SK-N-SH (cell line): Measurements from ENCODE around the gene CRCP. TPM values are rescaled to one million over a fixed set of nuclear protein-coding genes. Genes with fewer than 3 reads are reported as not detected.
"Not testable (repeated sequence)": the region's sequence is repeated elsewhere in the genome, so short reads cannot be mapped to it uniquely, and the experiment has no call there.

Experiments used
- CTCF ChIA-PET: fragments of 300-600, 350-600 bp; formaldehyde crosslinking; extraction: SDS; loops from one replicate; lab custom pipeline; 2021; lab: Yijun Ruan, JAX
- POLR2A ChIA-PET: fragments of 350-600 bp; sonication (Branson Sonifier 250); formaldehyde crosslinking; extraction: SDS; loops from one replicate; lab custom pipeline; 2020; ENCODE audit warnings: antibody characterized with exemption, inconsistent platforms; lab: Yijun Ruan, JAX
- DNase-seq: peaks from one replicate; pipeline ENCODE4 v3.0.0; 2012
- H2AFZ ChIP-seq: fragments of 200-600 bp; sonication (generic); 2 replicates; pipeline ENCODE4 v1.8.1; 2016; ENCODE audit warnings: antibody characterized with exemption, mild to moderate bottlenecking, low read depth
- H3F3A ChIP-seq: fragments of 200-600 bp; sonication (generic); replicated peaks from 2 replicates; pipeline ENCODE3; 2016; ENCODE audit warnings: antibody characterized with exemption, mild to moderate bottlenecking; ENCODE audit not compliant: insufficient read depth
- H3K27ac ChIP-seq, 2 experiments: fragments of 200-500 bp in 1 of 2; fragments of 200-600 bp in 1 of 2; sonication (Bioruptor generic) in 1 of 2; sonication (generic), shearing (Covaris generic) in 1 of 2; 2 replicates each; pipeline versions ENCODE4 v1.5.1 to v1.6.1; 2014 to 2016; ENCODE audit warnings: low read depth in 2 of 2, inconsistent platforms in 1 of 2, low read length in 1 of 2, mild to moderate bottlenecking in 1 of 2, mixed read lengths in 1 of 2
- H3K27me3 ChIP-seq: fragments of 200-600 bp; sonication (generic), shearing (Covaris generic); 2 replicates; pipeline ENCODE4 v1.6.1; 2016; ENCODE audit warnings: mixed run types; ENCODE audit not compliant: insufficient read depth
- H3K36me3 ChIP-seq, 2 experiments: fragments of 200-500 bp in 1 of 2; fragments of 200-600 bp in 1 of 2; sonication (Bioruptor generic) in 1 of 2; sonication (generic) in 1 of 2; replicated peaks in 1 of 2; 2 replicates each; pipeline versions ENCODE3 to v1.5.1; 2014 to 2016; ENCODE audit warnings: low read length in 1 of 2, mild to moderate bottlenecking in 1 of 2; ENCODE audit not compliant: insufficient read depth in 2 of 2, control insufficient read depth in 1 of 2
- H3K4me1 ChIP-seq, 2 experiments: fragments of 200-500 bp in 1 of 2; fragments of 200-600 bp in 1 of 2; sonication (Bioruptor generic) in 1 of 2; sonication (generic), shearing (Covaris generic) in 1 of 2; 2 replicates each; pipeline versions ENCODE4 v1.5.1 to v1.6.1; 2014 to 2016; ENCODE audit warnings: low read depth in 1 of 2, low read length in 1 of 2, mixed run types in 1 of 2; ENCODE audit not compliant: insufficient read depth in 2 of 2, control insufficient read depth in 1 of 2
- H3K4me2 ChIP-seq: fragments of 200-600 bp; sonication (generic), shearing (Covaris generic); 2 replicates; pipeline ENCODE4 v1.6.1; 2017; ENCODE audit warnings: mixed run types
- H3K4me3 ChIP-seq, 2 experiments: fragments of 200-500 bp in 1 of 2; fragments of 200-600 bp in 1 of 2; sonication (Bioruptor generic) in 1 of 2; sonication (generic), shearing (Covaris generic) in 1 of 2; 2 replicates each; pipeline versions ENCODE4 v1.5.1 to v1.8.1; 2014 to 2016; ENCODE audit warnings: low read depth in 2 of 2, inconsistent platforms in 1 of 2, low read length in 1 of 2, mild to moderate bottlenecking in 1 of 2, mixed read lengths in 1 of 2, moderate library complexity in 1 of 2
- H3K79me2 ChIP-seq: fragments of 200-600 bp; sonication (generic); 2 replicates; pipeline ENCODE4 v1.8.1; 2017; ENCODE audit warnings: mild to moderate bottlenecking; ENCODE audit not compliant: insufficient read depth
- H3K9ac ChIP-seq: fragments of 200-600 bp; sonication (generic); 2 replicates; pipeline ENCODE4 v1.6.1; 2017; ENCODE audit warnings: mixed run types
- H3K9me2 ChIP-seq: fragments of 200-600 bp; sonication (generic); 2 replicates; pipeline ENCODE4 v1.6.1; 2017; ENCODE audit warnings: mixed run types
- H3K9me3 ChIP-seq: fragments of 200-600 bp; sonication (generic); 2 replicates; pipeline ENCODE4 v1.6.1; 2017; ENCODE audit warnings: mixed run types, mild to moderate bottlenecking, moderate library complexity
- H4K20me1 ChIP-seq: fragments of 200-600 bp; sonication (generic); 2 replicates; pipeline ENCODE4 v1.6.1; 2017; ENCODE audit warnings: mild to moderate bottlenecking, mixed run types; ENCODE audit not compliant: insufficient read depth
- ELF1 ChIP-seq: IDR thresholded peaks from 2 replicates; pipeline ENCODE4 v1.4.0; 2012
- EZH2phosphoT487 ChIP-seq: fragments of 200-600 bp; sonication (generic); IDR thresholded peaks from 2 replicates; pipeline ENCODE4 v1.6.1; 2017; ENCODE audit warnings: low read depth, mixed run types, mild to moderate bottlenecking, antibody characterized with exemption, moderate library complexity, borderline replicate concordance
- FOXJ3 ChIP-seq: sonication (generic); formaldehyde crosslinking; IDR thresholded peaks from 2 replicates; pipeline ENCODE4 v1.5.1; 2020; ENCODE audit warnings: mild to moderate bottlenecking, missing genetic modification reagents
- FOXM1 ChIP-seq: IDR thresholded peaks from 2 replicates; pipeline ENCODE4 v1.4.0; 2012; ENCODE audit warnings: low read depth, mild to moderate bottlenecking
- GATA2 ChIP-seq: sonication (generic); formaldehyde crosslinking; IDR thresholded peaks from 2 replicates; pipeline ENCODE4 v1.5.0; 2020; ENCODE audit warnings: mild to moderate bottlenecking, missing genetic modification reagents
- IRF3 ChIP-seq: fragments of 150-350 bp; IDR thresholded peaks from 2 replicates; pipeline ENCODE4 v1.6.1; 2016; ENCODE audit warnings: mild to moderate bottlenecking, low read depth, low read length
- MXI1 ChIP-seq: IDR thresholded peaks from 2 replicates; pipeline ENCODE4 v1.6.1; 2012; ENCODE audit warnings: mild to moderate bottlenecking, low read depth, low read length, improper control_type of control experiment
- NFIC ChIP-seq: IDR thresholded peaks from 2 replicates; pipeline ENCODE4 v1.4.0; 2012; ENCODE audit warnings: borderline replicate concordance
- NRF1 ChIP-seq: IDR thresholded peaks from 2 replicates; pipeline ENCODE4 v1.6.1; 2012; ENCODE audit warnings: low read depth, mild to moderate bottlenecking, low read length
- RFX5 ChIP-seq: IDR thresholded peaks from 2 replicates; pipeline ENCODE4 v1.6.1; 2012; ENCODE audit warnings: mild to moderate bottlenecking, improper control_type of control experiment, low read length
- RXRA ChIP-seq: IDR thresholded peaks from 2 replicates; pipeline ENCODE4 v1.4.0; 2012; ENCODE audit warnings: low read depth, mild to moderate bottlenecking, borderline replicate concordance
- SIN3A ChIP-seq: IDR thresholded peaks from 2 replicates; pipeline ENCODE4 v1.6.1; 2012; ENCODE audit warnings: low read depth, mild to moderate bottlenecking, low read length, moderate library complexity, borderline replicate concordance
- SMC3 ChIP-seq: IDR thresholded peaks from 2 replicates; pipeline ENCODE4 v1.6.1; 2012; ENCODE audit warnings: low read depth, low read length, improper control_type of control experiment
- TAF1 ChIP-seq: IDR thresholded peaks from 2 replicates; pipeline ENCODE4 v1.6.1; 2012; ENCODE audit warnings: low read depth, mild to moderate bottlenecking, low read length, moderate library complexity, borderline replicate concordance
- TCF12 ChIP-seq: IDR thresholded peaks from 2 replicates; pipeline ENCODE4 v1.4.0; 2012
- TEAD4 ChIP-seq: IDR thresholded peaks from 2 replicates; pipeline ENCODE4 v1.4.0; 2012; ENCODE audit warnings: mild to moderate bottlenecking, borderline replicate concordance; ENCODE audit not compliant: insufficient read depth
- USF2 ChIP-seq: fragments of 150-350 bp; IDR thresholded peaks from 2 replicates; pipeline ENCODE4 v1.6.1; 2017; ENCODE audit warnings: antibody characterized with exemption, low read length, low read depth, borderline replicate concordance
- WGBS: methylation state at CpG from one replicate; pipeline ENCODE4 v1.1.6; 2017; ENCODE audit warnings: low lambda C conversion rate; 5-methylcytosine and 5-hydroxymethylcytosine counted together
- polyA plus RNA-seq, 3 experiments: library from polyadenylated mRNA; depleted of rRNA; stranded (reverse); fragments of >200 nt; gene quantifications; 2 replicates each; pipeline ENCODE4 v1.2.3, GENCODE V29; 2012
- TF ChIP-seq, protein P1 (sequence below): fragments of 200-600 bp; sonication (generic); IDR thresholded peaks from 2 replicates; pipeline ENCODE4 v1.6.1; 2017; ENCODE audit warnings: antibody characterized with exemption, mild to moderate bottlenecking, moderate library complexity

Gene CRCP
- polyA plus RNA-seq, 1 of the 3 experiments (the other 2 are of a cell fraction): 34.0 TPM

DNA sequence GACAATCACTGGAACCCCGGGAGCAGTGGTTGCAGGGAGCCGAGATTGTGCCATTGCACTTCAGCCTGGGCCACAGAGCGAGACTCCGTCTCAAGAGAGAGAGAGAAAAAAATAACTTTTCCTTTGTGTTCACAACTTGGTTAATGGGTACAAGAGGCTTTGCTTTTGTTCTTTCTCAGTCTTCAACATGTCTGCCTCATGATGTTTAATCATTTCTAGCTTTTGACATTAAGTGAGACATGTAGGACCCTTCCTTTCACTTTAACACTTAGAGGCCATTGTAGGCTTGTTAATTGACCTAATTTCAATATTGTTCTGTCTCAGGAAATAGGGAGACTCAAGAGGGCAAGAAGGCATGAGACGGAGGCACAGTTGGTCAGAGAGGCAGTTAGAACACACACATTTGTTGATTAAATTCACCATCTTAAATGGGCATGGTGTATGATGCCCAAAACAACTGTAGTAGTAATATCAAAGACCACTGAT lies 9.3 kb upstream of the CRCP start:
- Histone ChIP-seq H3K9me2 (no peaks in the 10 kb centered on the region), H3F3A (peaks cover 7% of the 10 kb centered on the region), H3K4me1 (0 out of 4 replicates have a peak, but pooled peaks cover 0 to 3% of the 10 kb centered on the region in 2 experiments), H3K9ac (no peak overlapping the region), H3K9me3 (no peaks in the 10 kb centered on the region), H2AFZ (no peak overlapping the region), H3K79me2 (no peaks in the 10 kb centered on the region), H3K4me2 (no peak overlapping the region), H3K27ac (no peak overlapping the region), H3K27me3 (no peaks in the 10 kb centered on the region), H4K20me1 (no peaks in the 10 kb centered on the region), H3K4me3 (no peak overlapping the region), H3K36me3 (no peaks in the 10 kb centered on the region)
- TF ChIP-seq EZH2phosphoT487 (no peak), SMC3 (no peak)
- ChIA-PET POLR2A (interaction anchor here (2.4 kb wide), 1 partner anchor 10 kb away, joined by 6 read pairs; the partner anchor contains the start of gene CRCP), CTCF (interaction anchor here (0.9 to 1.5 kb wide), 2 partner anchors 9 to 100 kb away, joined by 3 to 4 read pairs; partner anchors contain the start of genes CRCP and TPST1)
- DNase-seq: no peak
- 98% methylated on average over 5 of the region's 5 CpGs for WGBS

DNA sequence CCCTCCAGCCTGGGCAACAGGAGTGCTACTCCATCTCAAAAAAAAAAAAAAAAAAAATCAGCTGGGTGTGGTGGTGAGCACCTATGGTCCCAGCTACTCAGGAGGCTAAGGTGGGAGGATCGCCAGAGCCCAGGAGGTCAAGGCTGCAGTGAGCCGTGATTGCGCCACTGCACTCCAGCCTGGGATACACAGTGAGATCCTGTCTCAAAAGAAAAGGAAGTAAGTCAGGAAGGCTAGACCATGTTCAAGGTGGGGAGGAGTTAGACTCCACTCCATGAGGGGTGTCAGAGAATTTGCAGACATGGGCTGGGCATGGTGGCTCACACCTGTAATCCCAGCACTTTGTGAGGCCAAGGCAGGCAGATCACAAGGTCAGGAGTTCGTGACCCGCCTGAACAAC lies 6.2 kb upstream of the CRCP start:
- not testable (repeated sequence) for H3K36me3 ChIP-seq, H3K27ac ChIP-seq, DNase-seq, H3K9me3 ChIP-seq, H2AFZ ChIP-seq, H3K79me2 ChIP-seq, H3K4me1 ChIP-seq, H3K9me2 ChIP-seq, H3K9ac ChIP-seq, H3K4me3 ChIP-seq, H3K27me3 ChIP-seq, H4K20me1 ChIP-seq, H3K4me2 ChIP-seq
- H3F3A ChIP-seq: peaks cover 16% of the 10 kb centered on the region
- ChIA-PET CTCF (interaction anchor here (0.9 to 1.3 kb wide), 2 partner anchors 14 to 77 kb away, joined by 3 read pairs; no protein-coding TSS in a partner anchor), POLR2A (interaction anchor here (0.9 kb wide), 1 partner anchor 30 kb away, joined by 4 read pairs; no protein-coding TSS in a partner anchor)
- WGBS: 94% methylated on average over 5 of the region's 5 CpGs

DNA sequence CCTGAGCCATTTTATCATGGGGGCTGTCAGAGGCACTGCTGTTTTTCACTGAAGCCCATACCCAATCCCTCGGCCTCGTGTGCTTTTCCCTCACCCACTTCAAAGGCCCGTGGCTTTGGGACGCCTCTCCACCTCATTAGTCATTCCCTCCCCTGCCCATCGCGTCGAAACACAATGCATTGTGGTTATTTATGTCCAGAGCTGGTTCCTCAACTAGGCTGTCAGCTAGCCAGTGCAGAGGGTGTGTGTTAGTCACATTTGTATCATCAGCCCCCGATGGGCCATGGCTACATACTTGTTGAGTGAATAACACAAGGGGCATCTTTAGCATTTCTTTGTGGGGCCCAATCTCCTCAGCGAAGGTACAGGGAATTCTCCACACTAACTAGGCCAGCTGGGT lies 3.8 kb upstream of the CRCP start:
- Histone ChIP-seq H3K9me2 (no peaks in the 10 kb centered on the region), H3K4me2 (0 out of 2 replicates have a peak overlapping the region, but pooled peaks have one; percentile 18), H3K36me3 (no peaks in the 10 kb centered on the region), H3K9ac (peak overlapping the region; percentile 26; the same call in 1 of the 2 replicates), H3K4me1 (peaks cover 3 to 13% of the 10 kb centered on the region in 2 experiments; a peak in 2 of 4 replicates), H4K20me1 (no peaks in the 10 kb centered on the region), H3F3A (peaks cover 21% of the 10 kb centered on the region), H3K27me3 (no peaks in the 10 kb centered on the region), H3K79me2 (peaks cover 30% of the 10 kb centered on the region), H3K9me3 (no peaks in the 10 kb centered on the region), H3K4me3 (no peak overlapping the region), H2AFZ (peak overlapping the region; percentile 32; the same call in 1 of the 2 replicates), H3K27ac (peak overlapping the region in 1 of 2 experiments; percentile 70; a peak in 2 of 4 replicates)
- WGBS: 7% methylated on average over 9 of the region's 9 CpGs
- no peak for DNase-seq
- CTCF ChIA-PET: interaction anchor here (1.2 to 1.7 kb wide), 3 partner anchors 8 to 33 kb away, joined by 3 read pairs; no protein-coding TSS in a partner anchor
- POLR2A ChIA-PET: no interaction called here
- no peak for TF ChIP-seq USF2
- TF ChIP-seq, protein P1, sequence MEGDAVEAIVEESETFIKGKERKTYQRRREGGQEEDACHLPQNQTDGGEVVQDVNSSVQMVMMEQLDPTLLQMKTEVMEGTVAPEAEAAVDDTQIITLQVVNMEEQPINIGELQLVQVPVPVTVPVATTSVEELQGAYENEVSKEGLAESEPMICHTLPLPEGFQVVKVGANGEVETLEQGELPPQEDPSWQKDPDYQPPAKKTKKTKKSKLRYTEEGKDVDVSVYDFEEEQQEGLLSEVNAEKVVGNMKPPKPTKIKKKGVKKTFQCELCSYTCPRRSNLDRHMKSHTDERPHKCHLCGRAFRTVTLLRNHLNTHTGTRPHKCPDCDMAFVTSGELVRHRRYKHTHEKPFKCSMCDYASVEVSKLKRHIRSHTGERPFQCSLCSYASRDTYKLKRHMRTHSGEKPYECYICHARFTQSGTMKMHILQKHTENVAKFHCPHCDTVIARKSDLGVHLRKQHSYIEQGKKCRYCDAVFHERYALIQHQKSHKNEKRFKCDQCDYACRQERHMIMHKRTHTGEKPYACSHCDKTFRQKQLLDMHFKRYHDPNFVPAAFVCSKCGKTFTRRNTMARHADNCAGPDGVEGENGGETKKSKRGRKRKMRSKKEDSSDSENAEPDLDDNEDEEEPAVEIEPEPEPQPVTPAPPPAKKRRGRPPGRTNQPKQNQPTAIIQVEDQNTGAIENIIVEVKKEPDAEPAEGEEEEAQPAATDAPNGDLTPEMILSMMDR: no peak
- no peak for TF ChIP-seq NRF1
- TF ChIP-seq FOXJ3 (CRISPR knock-in tag): no peak
- no peak for TF ChIP-seq ELF1
- no peak for TF ChIP-seq RFX5
- no peak for TF ChIP-seq MXI1
- no peak for TF ChIP-seq RXRA
- TF ChIP-seq NFIC: no peak; the same call in 1 of the 2 replicates
- no peak for TF ChIP-seq TAF1
- peak; percentile 69 for TF ChIP-seq TEAD4
- TF ChIP-seq IRF3: no peak
- TF ChIP-seq TCF12: peak; percentile 85
- no peak; the same call in 1 of the 2 replicates for TF ChIP-seq SIN3A
- TF ChIP-seq GATA2: no peak
- no peak for TF ChIP-seq EZH2phosphoT487
- no peak; the same call in 1 of the 2 replicates for TF ChIP-seq FOXM1
